Thoracic aorta (tissue), 2 donors: Measurements from ENCODE around the gene FBXL16. TPM values are rescaled to one million over a fixed set of nuclear protein-coding genes. Genes with fewer than 3 reads are reported as not detected.
"Not testable (repeated sequence)": the region's sequence is repeated elsewhere in the genome, so short reads cannot be mapped to it uniquely, and the experiment has no call there.

Source experiments
- ATAC-seq: fragments of 150-250 bp; one replicate; pipeline ENCODE4 v1.8.0; 2017; ENCODE audit warnings: low read depth; ENCODE audit not compliant: insufficient number of reproducible peaks, low FRiP score
- DNase-seq: peaks from one replicate; pipeline ENCODE4 v3.0.0-alpha.2; 2020; ENCODE audit warnings: low spot score
- H3K27ac ChIP-seq, 2 donors: fragments of 200-600 bp; sonication (generic); 1 replicate in 1 of 2; 2 replicates in 1 of 2; pipeline ENCODE4 v1.5.1; 2016; ENCODE audit warnings: mild to moderate bottlenecking in 2 of 2, moderate library complexity in 2 of 2
- H3K27me3 ChIP-seq: fragments of 200-600 bp; sonication (generic); replicated peaks from 2 replicates; pipeline ENCODE4 v1.6.0; 2016; ENCODE audit warnings: mild to moderate bottlenecking; ENCODE audit not compliant: insufficient read depth
- H3K36me3 ChIP-seq: fragments of 200-600 bp; sonication (generic); one replicate; pipeline ENCODE4 v1.5.1; 2016
- H3K4me1 ChIP-seq, 2 donors: fragments of 200-600 bp; sonication (generic); 1 replicate in 1 of 2; 2 replicates in 1 of 2; pipeline versions ENCODE4 v1.5.1 to v1.6.0; 2016; ENCODE audit warnings: low read depth in 2 of 2, mild to moderate bottlenecking in 1 of 2; ENCODE audit not compliant: control insufficient read depth in 1 of 2
- H3K4me3 ChIP-seq: fragments of 200-600 bp; sonication (generic); 2 replicates; pipeline ENCODE4 v1.5.1; 2016; ENCODE audit warnings: mild to moderate bottlenecking
- H3K9me3 ChIP-seq: fragments of 200-600 bp; sonication (generic); 2 replicates; pipeline ENCODE4 v1.5.1; 2016
- CTCF ChIP-seq: fragments of 200-600 bp; sonication (generic); IDR thresholded peaks from one replicate; pipeline ENCODE4 v1.5.1; 2019; ENCODE audit warnings: antibody characterized with exemption
- total RNA-seq, 2 donors: library from RNA; depleted of rRNA; stranded (reverse); fragments of >200 nt; gene quantifications; one replicate each; pipeline versions ENCODE4 v1.1.0 to v1.2.3, GENCODE V29; 2016

FBXL16 gene
- total RNA-seq, 2 donors from 2014 or later: not detected

- Histone ChIP-seq H3K27ac (no peak within 1 kb of the TSS), H3K4me3 (peak within 1 kb of the TSS; percentile 81), H3K27me3 (no peaks in the 10 kb centered on the region), H3K9me3 (no peaks in the 10 kb centered on the region), H3K4me1 (peaks cover 11 to 28% of the 10 kb centered on the region in 2 donors), H3K36me3 (no peaks in the 10 kb centered on the region)
- TF ChIP-seq CTCF: no peak
- ATAC-seq: peak; percentile 87
- DNase-seq: peak; percentile 57
Observed at GRCh38 chr16:714558-715476, 9.2 kb upstream of the FBXL16 start, which contains the start of gene METRN. Gene METRN, plus strand, starts transcription at chr16:715118. Its CDS starts 172 bp downstream, at chr16:715290.

GRCh38 chr16:714079-714478 lies 8.5 kb upstream of the FBXL16 start:
- no peak for TF ChIP-seq CTCF
- ATAC-seq (no peak), DNase-seq (no peak)
- no peaks in the 10 kb centered on the region for H3K9me3 ChIP-seq
- H3K27me3 ChIP-seq: no peaks in the 10 kb centered on the region
- no peaks in the 10 kb centered on the region for H3K36me3 ChIP-seq
- no peak overlapping the region for H3K27ac ChIP-seq
- H3K4me3 ChIP-seq: no peak overlapping the region
- peaks cover 12 to 32% of the 10 kb centered on the region in 2 donors for H3K4me1 ChIP-seq

GRCh38 chr16:712740-713250 lies 7.2 kb upstream of the FBXL16 start:
- not testable (repeated sequence) for H3K4me3 ChIP-seq, DNase-seq, H3K36me3 ChIP-seq, ATAC-seq, H3K27ac ChIP-seq, H3K27me3 ChIP-seq, H3K9me3 ChIP-seq
- peaks cover 12 to 32% of the 10 kb centered on the region in 2 donors for H3K4me1 ChIP-seq
- peak; percentile 14 for TF ChIP-seq CTCF

- peak; percentile 93 for TF ChIP-seq CTCF
- Histone ChIP-seq H3K27ac (no peak overlapping the region), H3K36me3 (no peaks in the 10 kb centered on the region), H3K4me3 (no peak overlapping the region), H3K27me3 (peaks cover 11% of the 10 kb centered on the region), H3K9me3 (no peaks in the 10 kb centered on the region), H3K4me1 (peaks cover 12 to 30% of the 10 kb centered on the region in 2 donors)
- no peak for ATAC-seq
- DNase-seq: no peak
Observed at GRCh38 chr16:711548-712320, 6.1 kb upstream of the FBXL16 start.

GRCh38 chr16:711084-711483 lies 5.5 kb upstream of the FBXL16 start:
- ATAC-seq: no peak

More at GRCh38 chr16:711084-711483, 5.5 kb upstream of the FBXL16 start:
- Histone ChIP-seq H3K36me3 (no peaks in the 10 kb centered on the region), H3K9me3 (no peaks in the 10 kb centered on the region), H3K4me1 (peaks cover 12 to 23% of the 10 kb centered on the region in 2 donors), H3K27me3 (peaks cover 11% of the 10 kb centered on the region), H3K27ac (no peak overlapping the region), H3K4me3 (no peak overlapping the region)
- no peak for TF ChIP-seq CTCF
- no peak for DNase-seq
